A549 (cell line): ENCODE measurements around the gene AP3D1.

ENCODE experiments used
- BHLHE40 ChIP-seq: IDR thresholded peaks from 2 replicates; pipeline ENCODE4 v1.6.1; 2012; ENCODE audit warnings: low read depth, low read length, inconsistent platforms
- CBX2 ChIP-seq: fragments of 200-600 bp; sonication (generic); IDR thresholded peaks from 2 replicates; pipeline ENCODE4 v1.6.1; 2016; ENCODE audit warnings: low read depth, mild to moderate bottlenecking, borderline replicate concordance
- CHD2 ChIP-seq: fragments of 150-350 bp; IDR thresholded peaks from 2 replicates; pipeline ENCODE4 v1.6.1; 2014; ENCODE audit warnings: low read length; ENCODE audit not compliant: partially characterized antibody
- CTCF ChIP-seq: fragments of >200 bp; sonication (Bioruptor Twin); formaldehyde crosslinking; IDR thresholded peaks from 3 replicates; pipeline ENCODE4 v1.5.1; 2016
- HMGXB4 ChIP-seq: fragments of 250-450 bp; sonication (Bioruptor Pico); IDR thresholded peaks from 2 replicates; pipeline ENCODE4 v1.5.0; 2021; ENCODE audit warnings: mild to moderate bottlenecking, moderate library complexity, borderline replicate concordance
- JUNB ChIP-seq: fragments of >200 bp; sonication (Bioruptor Twin); formaldehyde crosslinking; IDR thresholded peaks from 2 replicates; pipeline ENCODE4 v1.6.1; 2016
- MAZ ChIP-seq: fragments of 150-350 bp; IDR thresholded peaks from 2 replicates; pipeline ENCODE4 v1.6.1; 2014; ENCODE audit warnings: antibody characterized with exemption, low read depth, low read length, borderline replicate concordance
- MYC ChIP-seq: IDR thresholded peaks from 2 replicates; pipeline ENCODE4 v1.6.1; 2012; ENCODE audit warnings: mild to moderate bottlenecking, inconsistent platforms, low read length, improper control_type of control experiment, borderline replicate concordance
- NR3C1 ChIP-seq: fragments of >200 bp; sonication (Bioruptor Twin); formaldehyde crosslinking; IDR thresholded peaks from 3 replicates; pipeline ENCODE4 v1.6.1; 2017
- PHF8 ChIP-seq: fragments of 200-600 bp; sonication (generic); IDR thresholded peaks from 2 replicates; pipeline ENCODE4 v1.6.1; 2016; ENCODE audit warnings: low read depth, mild to moderate bottlenecking, antibody characterized with exemption, moderate library complexity, borderline replicate concordance
- REST ChIP-seq: fragments of 200-600 bp; sonication (generic); IDR thresholded peaks from 2 replicates; pipeline ENCODE4 v1.6.1; 2016; ENCODE audit warnings: antibody characterized with exemption, mild to moderate bottlenecking, moderate library complexity
- ZC3H11A ChIP-seq: fragments of 450-650 bp; IDR thresholded peaks from 2 replicates; pipeline ENCODE4 v1.6.1; 2014; ENCODE audit warnings: antibody characterized with exemption, mild to moderate bottlenecking
- ZFP36 ChIP-seq: fragments of 450-650 bp; IDR thresholded peaks from 2 replicates; pipeline ENCODE4 v1.6.1; 2014; ENCODE audit warnings: borderline replicate concordance; ENCODE audit not compliant: partially characterized antibody

- TF ChIP-seq CTCF: no peak
- TF ChIP-seq MYC: no peak
- no peak for TF ChIP-seq REST
- TF ChIP-seq CBX2: no peak
- TF ChIP-seq MAZ: no peak
- no peak for TF ChIP-seq PHF8
- TF ChIP-seq NR3C1: no peak
- TF ChIP-seq ZC3H11A: no peak
- no peak for TF ChIP-seq JUNB
- TF ChIP-seq ZFP36: no peak
- TF ChIP-seq CHD2: no peak
- TF ChIP-seq HMGXB4 (CRISPR knock-in tag): no peak
- TF ChIP-seq BHLHE40: no peak
Observed at GRCh38 chr19:2076526-2076944, 74.8 kb downstream of the AP3D1 start.
